ENCODE data around the gene RPL13.

Gene RPL13

GRCh38 chr16:89560378-89561141 lies at the start of gene RPL13:
TSS of gene RPL13 (plus strand) at chr16:89560682. CDS start at chr16:89560960, 278 bp downstream.
- DNase-seq (ENCODE audit: low spot score in 2 of 2) (peak; percentile 82 to 88), ATAC-seq (replicated peaks; ENCODE audit: extremely low read depth, poor library complexity, severe bottlenecking) (peak; percentile 91)
- Mint-ChIP-seq H3K9me3 (no peaks in the 10 kb centered on the region), H3K27ac (ENCODE audit: low read depth) (peak within 1 kb of the TSS; percentile 99), H3K4me1 (peaks cover 55% of the 10 kb centered on the region), H3K36me3 (ENCODE audit: insufficient read depth) (peaks cover 52% of the 10 kb centered on the region), H3K4me3 (peak within 1 kb of the TSS; percentile 86), H3K27me3 (no peaks in the 10 kb centered on the region)

- Mint-ChIP-seq H3K27me3 (no peaks in the 10 kb centered on the region), H3K9me3 (no peaks in the 10 kb centered on the region), H3K27ac (ENCODE audit: low read depth) (no peak overlapping the region), H3K4me3 (no peak overlapping the region), H3K4me1 (peaks cover 8% of the 10 kb centered on the region), H3K36me3 (ENCODE audit: insufficient read depth) (peaks cover 31% of the 10 kb centered on the region)
- no peak for ATAC-seq (replicated peaks; ENCODE audit: extremely low read depth, poor library complexity, severe bottlenecking)
- no peak for DNase-seq (ENCODE audit: low spot score in 2 of 2)
Measured at GRCh38 chr16:89511374-89511773, 49.1 kb upstream of the RPL13 start.

GRCh38 chr16:89512453-89512852 lies 48.0 kb upstream of the RPL13 start:
- Mint-ChIP-seq H3K4me3 (no peak overlapping the region), H3K27me3 (no peaks in the 10 kb centered on the region), H3K9me3 (no peaks in the 10 kb centered on the region), H3K27ac (ENCODE audit: low read depth) (no peak overlapping the region), H3K36me3 (ENCODE audit: insufficient read depth) (peaks cover 41% of the 10 kb centered on the region), H3K4me1 (no peaks in the 10 kb centered on the region)
- DNase-seq (ENCODE audit: low spot score in 2 of 2), result no peak
- ATAC-seq (replicated peaks; ENCODE audit: extremely low read depth, poor library complexity, severe bottlenecking), result no peak

- no peak for ATAC-seq (replicated peaks; ENCODE audit: extremely low read depth, poor library complexity, severe bottlenecking)
- Mint-ChIP-seq H3K9me3 (no peaks in the 10 kb centered on the region), H3K4me3 (no peak overlapping the region), H3K4me1 (peaks cover 14% of the 10 kb centered on the region), H3K27me3 (no peaks in the 10 kb centered on the region), H3K27ac (ENCODE audit: low read depth) (no peak overlapping the region), H3K36me3 (ENCODE audit: insufficient read depth) (peaks cover 64% of the 10 kb centered on the region)
- no peak for DNase-seq (ENCODE audit: low spot score in 2 of 2)
Measured at GRCh38 chr16:89517128-89517527, 43.4 kb upstream of the RPL13 start.

- peaks cover 14% of the 10 kb centered on the region for H3K4me1 Mint-ChIP-seq
- ATAC-seq (replicated peaks; ENCODE audit: extremely low read depth, poor library complexity, severe bottlenecking), result no peak
- peak overlapping the region; percentile 57 for H3K27ac Mint-ChIP-seq (ENCODE audit: low read depth)
- H3K9me3 Mint-ChIP-seq, result no peaks in the 10 kb centered on the region
- no peak overlapping the region for H3K4me3 Mint-ChIP-seq
- H3K36me3 Mint-ChIP-seq (ENCODE audit: insufficient read depth), result peaks cover 56% of the 10 kb centered on the region
- no peak for DNase-seq (ENCODE audit: low spot score in 2 of 2)
- H3K27me3 Mint-ChIP-seq, result no peaks in the 10 kb centered on the region
Measured at GRCh38 chr16:89519881-89520280, 40.6 kb upstream of the RPL13 start.

GRCh38 chr16:89522287-89522686 lies 38.2 kb upstream of the RPL13 start:
- DNase-seq (ENCODE audit: low spot score in 2 of 2) (no peak), ATAC-seq (replicated peaks; ENCODE audit: extremely low read depth, poor library complexity, severe bottlenecking) (no peak)
- Mint-ChIP-seq H3K27ac (ENCODE audit: low read depth) (no peak overlapping the region), H3K36me3 (ENCODE audit: insufficient read depth) (peaks cover 57% of the 10 kb centered on the region), H3K27me3 (no peaks in the 10 kb centered on the region), H3K9me3 (no peaks in the 10 kb centered on the region), H3K4me1 (peaks cover 14% of the 10 kb centered on the region), H3K4me3 (no peak overlapping the region)

- ATAC-seq (replicated peaks; ENCODE audit: extremely low read depth, poor library complexity, severe bottlenecking) (no peak), DNase-seq (ENCODE audit: low spot score in 2 of 2) (no peak)
- Mint-ChIP-seq H3K36me3 (ENCODE audit: insufficient read depth) (peaks cover 53% of the 10 kb centered on the region), H3K27me3 (no peaks in the 10 kb centered on the region), H3K4me3 (no peak overlapping the region), H3K4me1 (peaks cover 6% of the 10 kb centered on the region), H3K27ac (ENCODE audit: low read depth) (no peak overlapping the region), H3K9me3 (no peaks in the 10 kb centered on the region)
Measured at GRCh38 chr16:89523680-89524344, 36.7 kb upstream of the RPL13 start.

- ATAC-seq (replicated peaks; ENCODE audit: extremely low read depth, poor library complexity, severe bottlenecking), result no peak
Measured at GRCh38 chr16:89525146-89525913, 35.2 kb upstream of the RPL13 start.

GRCh38 chr16:89529097-89529496 lies 31.4 kb upstream of the RPL13 start:
- no peak for DNase-seq (ENCODE audit: low spot score in 2 of 2)
- Mint-ChIP-seq H3K4me3 (no peak overlapping the region), H3K36me3 (ENCODE audit: insufficient read depth) (peaks cover 62% of the 10 kb centered on the region), H3K27me3 (no peaks in the 10 kb centered on the region), H3K27ac (ENCODE audit: low read depth) (no peak overlapping the region), H3K9me3 (no peaks in the 10 kb centered on the region), H3K4me1 (peaks cover 3% of the 10 kb centered on the region)
- ATAC-seq (replicated peaks; ENCODE audit: extremely low read depth, poor library complexity, severe bottlenecking), result no peak

More at GRCh38 chr16:89525146-89525913, 35.2 kb upstream of the RPL13 start:
- Mint-ChIP-seq H3K9me3 (no peaks in the 10 kb centered on the region), H3K27me3 (no peaks in the 10 kb centered on the region), H3K36me3 (ENCODE audit: insufficient read depth) (peaks cover 52% of the 10 kb centered on the region), H3K4me1 (peaks cover under 1% of the 10 kb centered on the region), H3K4me3 (no peak overlapping the region), H3K27ac (ENCODE audit: low read depth) (no peak overlapping the region)
- DNase-seq (ENCODE audit: low spot score in 2 of 2), result no peak

GRCh38 chr16:89530401-89531381 lies 29.8 kb upstream of the RPL13 start:
- H3K9me3 Mint-ChIP-seq, result no peaks in the 10 kb centered on the region
- H3K27me3 Mint-ChIP-seq, result no peaks in the 10 kb centered on the region
- no peak overlapping the region for H3K27ac Mint-ChIP-seq (ENCODE audit: low read depth)
- DNase-seq (ENCODE audit: low spot score in 2 of 2), result no peak
- ATAC-seq (replicated peaks; ENCODE audit: extremely low read depth, poor library complexity, severe bottlenecking), result no peak
- H3K4me1 Mint-ChIP-seq, result peaks cover 16% of the 10 kb centered on the region
- H3K4me3 Mint-ChIP-seq, result no peak overlapping the region
- H3K36me3 Mint-ChIP-seq (ENCODE audit: insufficient read depth), result peaks cover 55% of the 10 kb centered on the region

GRCh38 chr16:89531821-89532526 lies 28.5 kb upstream of the RPL13 start:
- no peaks in the 10 kb centered on the region for H3K27me3 Mint-ChIP-seq
- no peak overlapping the region for H3K4me3 Mint-ChIP-seq
- no peak for ATAC-seq (replicated peaks; ENCODE audit: extremely low read depth, poor library complexity, severe bottlenecking)
- H3K4me1 Mint-ChIP-seq, result peaks cover 16% of the 10 kb centered on the region
- no peak for DNase-seq (ENCODE audit: low spot score in 2 of 2)
- H3K9me3 Mint-ChIP-seq, result no peaks in the 10 kb centered on the region
- H3K36me3 Mint-ChIP-seq (ENCODE audit: insufficient read depth), result peaks cover 54% of the 10 kb centered on the region
- no peak overlapping the region for H3K27ac Mint-ChIP-seq (ENCODE audit: low read depth)
